PC-3 (cell line): ENCODE data around the gene TANGO2. TPM values are rescaled to one million over a fixed set of nuclear protein-coding genes. Genes with fewer than 3 reads are reported as not detected.

Experiments used
- ATAC-seq: fragments of 200-7000 bp; cut with Tn5 transposase; 2 replicates; pipeline ENCODE4 v1.9.1; 2020; ENCODE audit warnings: mild to moderate bottlenecking, moderate library complexity
- BruUV-seq: library from RNA; stranded (reverse); fragments of 400-500 nt; replicated peaks from 2 replicates; lab custom pipeline; 2021; lab: Mats Ljungman, UMichigan
- CTCF ChIA-PET: fragments of 300-600 bp; sonication (Branson Sonifier 250); formaldehyde crosslinking; loops from one replicate; lab custom pipeline; 2022; ENCODE audit warnings: antibody characterized with exemption; lab: Charles Lee
- POLR2A ChIA-PET: fragments of 300-600 bp; sonication (Branson Sonifier 250); formaldehyde crosslinking; loops from one replicate; lab custom pipeline; 2022; ENCODE audit warnings: antibody characterized with exemption; ENCODE audit not compliant: unreplicated experiment; lab: Charles Lee
- DNase-seq: peaks from one replicate; pipeline ENCODE4 v3.0.0-alpha.2; 2015
- H2AFZ ChIP-seq: fragments of 300-600 bp; sonication (generic); 2 replicates; pipeline ENCODE4 v1.6.0; 2016; ENCODE audit warnings: antibody characterized with exemption, low read length
- H3F3A ChIP-seq: fragments of 300-600 bp; sonication (generic); one replicate; pipeline ENCODE4 v1.6.0; 2017; ENCODE audit warnings: antibody characterized with exemption, low read length, control low read depth, mild to moderate bottlenecking; ENCODE audit not compliant: unreplicated experiment
- H3K27ac ChIP-seq: fragments of 300-600 bp; sonication (generic); 2 replicates; pipeline ENCODE4 v1.5.1; 2016; ENCODE audit warnings: mild to moderate bottlenecking, low read length
- H3K27me3 ChIP-seq: fragments of 300-600 bp; sonication (generic); 2 replicates; pipeline ENCODE4 v1.6.1; 2016; ENCODE audit warnings: low read length, mixed read lengths
- H3K36me3 ChIP-seq: fragments of 300-600 bp; sonication (generic); 2 replicates; pipeline ENCODE4 v1.6.1; 2016; ENCODE audit warnings: low read depth, mixed run types, low read length, mixed read lengths
- H3K4me1 ChIP-seq: fragments of 300-600 bp; sonication (generic); 2 replicates; pipeline ENCODE4 v1.5.1; 2016; ENCODE audit warnings: low read length; ENCODE audit not compliant: insufficient read depth
- H3K4me2 ChIP-seq: fragments of 300-600 bp; sonication (generic); 2 replicates; pipeline ENCODE4 v1.6.0; 2016; ENCODE audit warnings: low read length
- H3K4me3 ChIP-seq: fragments of 300-600 bp; sonication (generic); 2 replicates; pipeline ENCODE4 v1.5.1; 2016; ENCODE audit warnings: mild to moderate bottlenecking, low read length, mixed read lengths
- H3K79me2 ChIP-seq: fragments of 300-600 bp; sonication (generic); 2 replicates; pipeline ENCODE4 v1.6.1; 2017; ENCODE audit warnings: low read length, mixed read lengths
- H3K9ac ChIP-seq: fragments of 300-600 bp; sonication (generic); 2 replicates; pipeline ENCODE4 v1.6.0; 2016; ENCODE audit warnings: mild to moderate bottlenecking, low read length
- H3K9me2 ChIP-seq: fragments of 300-600 bp; sonication (generic); replicated peaks from 2 replicates; pipeline ENCODE4 v1.6.1; 2016; ENCODE audit warnings: mixed run types, low read length, mixed read lengths
- H3K9me3 ChIP-seq: fragments of 300-600 bp; sonication (generic); 2 replicates; pipeline ENCODE4 v1.6.1; 2016; ENCODE audit warnings: low read length, mixed read lengths
- H4K20me1 ChIP-seq: fragments of 300-600 bp; sonication (generic); 2 replicates; pipeline ENCODE4 v1.6.1; 2016; ENCODE audit warnings: low read length, mixed read lengths
- CTCF ChIP-seq: fragments of 300-600 bp; sonication (generic); conservative IDR thresholded peaks from 2 replicates; pipeline ENCODE4 v1.5.1; 2017; ENCODE audit warnings: antibody characterized with exemption, low read depth, mild to moderate bottlenecking, low read length
- EZH2 ChIP-seq: fragments of 300-600 bp; sonication (generic); IDR thresholded peaks from one replicate; pipeline ENCODE4 v1.6.1; 2017; ENCODE audit warnings: antibody characterized with exemption, mild to moderate bottlenecking, low read length; ENCODE audit not compliant: unreplicated experiment
- EZH2phosphoT487 ChIP-seq: fragments of 300-600 bp; sonication (generic); IDR thresholded peaks from 2 replicates; pipeline ENCODE4 v1.6.1; 2018; ENCODE audit warnings: mild to moderate bottlenecking, antibody characterized with exemption, low read length, borderline replicate concordance
- intact Hi-C: fragments of 100-400 bp; cut with micrococcal nuclease; formaldehyde crosslinking; loops from 2 replicates; pipeline ENCODE4 v1.9.0; 2023
- total RNA-seq: library from RNA; depleted of rRNA; stranded (reverse); fragments of >200 nt; gene quantifications from 2 replicates; pipeline ENCODE4 v1.2.3, GENCODE V29; 2014

TANGO2 gene
- total RNA-seq, 1 experiment from 2014 or later = 23.5 TPM

GRCh38 chr22:19974935-19975706 is 45.8 kb upstream of the TANGO2 start:
- ChIA-PET POLR2A (no interaction called here), CTCF (no interaction called here)
- Histone ChIP-seq H3K79me2 (no peaks in the 10 kb centered on the region), H3K4me2 (no peak overlapping the region), H3K36me3 (no peaks in the 10 kb centered on the region), H3K4me1 (peaks cover 9% of the 10 kb centered on the region; the same call in 1 of the 2 replicates), H3K27me3 (no peaks in the 10 kb centered on the region), H3K9me3 (no peaks in the 10 kb centered on the region), H3K9me2 (no peaks in the 10 kb centered on the region), H4K20me1 (no peaks in the 10 kb centered on the region), H2AFZ (no peak overlapping the region), H3K4me3 (no peak overlapping the region), H3F3A (no peaks in the 10 kb centered on the region), H3K27ac (no peak overlapping the region), H3K9ac (no peak overlapping the region)
- BruUV-seq = no TSS peak
- no peak for TF ChIP-seq EZH2phosphoT487
- TF ChIP-seq CTCF = no peak
- TF ChIP-seq EZH2 = no peak
- DNase-seq (peak; percentile 9), ATAC-seq (no peak)
- intact Hi-C loops = no loop called here

DNA sequence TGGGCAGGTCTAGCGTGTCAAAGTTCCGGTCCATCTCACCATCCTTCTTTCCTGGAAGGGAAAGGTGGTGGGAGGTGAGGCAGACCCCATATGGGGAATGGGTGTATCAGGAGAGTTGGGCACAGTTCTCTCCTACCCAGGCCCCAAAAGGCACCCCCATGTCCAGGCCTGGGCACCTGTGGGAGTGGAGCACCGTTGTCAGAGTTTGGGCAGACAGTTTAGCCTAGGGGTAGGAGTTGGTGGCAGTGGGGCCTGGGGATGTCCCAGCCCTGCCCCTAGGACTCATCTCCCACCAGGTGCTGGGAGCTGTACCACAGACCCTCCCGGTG is 45.2 kb upstream of the TANGO2 start:
- no peaks in the 10 kb centered on the region for H3K9me2 ChIP-seq
- no peaks in the 10 kb centered on the region for H3K27me3 ChIP-seq
- H4K20me1 ChIP-seq = no peaks in the 10 kb centered on the region
- POLR2A ChIA-PET = no interaction called here
- no peaks in the 10 kb centered on the region for H3K36me3 ChIP-seq
- no TSS peak for BruUV-seq
- H3K79me2 ChIP-seq = no peaks in the 10 kb centered on the region
- no peak overlapping the region for H3K4me2 ChIP-seq
- no peaks in the 10 kb centered on the region for H3K9me3 ChIP-seq
- peaks cover 9% of the 10 kb centered on the region; the same call in 1 of the 2 replicates for H3K4me1 ChIP-seq
- H3K4me3 ChIP-seq = no peak overlapping the region
- no peak overlapping the region for H3K9ac ChIP-seq
- ATAC-seq = no peak
- intact Hi-C loops = no loop called here
- no peak for TF ChIP-seq CTCF
- CTCF ChIA-PET = no interaction called here
- H2AFZ ChIP-seq = no peak overlapping the region
- no peak for DNase-seq
- H3K27ac ChIP-seq = no peak overlapping the region
- no peaks in the 10 kb centered on the region for H3F3A ChIP-seq

DNA sequence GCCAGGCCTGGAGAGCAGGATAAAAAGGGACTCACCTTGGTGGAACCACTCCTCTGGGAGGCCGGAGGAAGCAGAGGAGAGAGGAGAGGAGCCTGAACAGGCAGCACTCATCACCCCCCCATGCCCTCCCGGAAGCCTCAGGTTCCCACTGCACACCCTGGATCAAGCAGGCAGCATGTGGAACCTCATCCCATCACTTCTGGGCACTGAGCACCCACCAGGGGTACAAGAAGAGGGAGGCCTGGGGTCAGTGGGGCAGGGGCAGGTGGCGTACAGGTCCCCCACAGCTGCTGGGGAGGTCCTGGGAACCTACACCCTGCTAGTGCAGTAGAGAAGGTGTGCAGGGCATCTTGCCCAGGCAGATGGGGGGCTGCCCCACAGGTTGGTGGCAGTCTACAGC is 44.2 kb upstream of the TANGO2 start:
- POLR2A ChIA-PET = no interaction called here
- no peaks in the 10 kb centered on the region for H3K36me3 ChIP-seq
- CTCF ChIA-PET = no interaction called here
- no peak for TF ChIP-seq EZH2
- no peak for TF ChIP-seq EZH2phosphoT487
- no peak for TF ChIP-seq CTCF
- intact Hi-C loops = no loop called here
- no peak overlapping the region for H3K4me2 ChIP-seq
- peaks cover 9% of the 10 kb centered on the region; the same call in 1 of the 2 replicates for H3K4me1 ChIP-seq
- DNase-seq (no peak), ATAC-seq (no peak)
- H3K9ac ChIP-seq = no peak overlapping the region
- H3F3A ChIP-seq = no peaks in the 10 kb centered on the region
- no peaks in the 10 kb centered on the region for H4K20me1 ChIP-seq
- no peak overlapping the region for H3K27ac ChIP-seq
- H3K79me2 ChIP-seq = no peaks in the 10 kb centered on the region
- no peak overlapping the region for H3K4me3 ChIP-seq
- H3K9me2 ChIP-seq = no peaks in the 10 kb centered on the region
- no TSS peak for BruUV-seq
- no peaks in the 10 kb centered on the region for H3K9me3 ChIP-seq
- no peaks in the 10 kb centered on the region for H3K27me3 ChIP-seq
- no peak overlapping the region for H2AFZ ChIP-seq
